ENCODE measurements around the gene BHLHA9.

The BHLHA9 gene

DNA sequence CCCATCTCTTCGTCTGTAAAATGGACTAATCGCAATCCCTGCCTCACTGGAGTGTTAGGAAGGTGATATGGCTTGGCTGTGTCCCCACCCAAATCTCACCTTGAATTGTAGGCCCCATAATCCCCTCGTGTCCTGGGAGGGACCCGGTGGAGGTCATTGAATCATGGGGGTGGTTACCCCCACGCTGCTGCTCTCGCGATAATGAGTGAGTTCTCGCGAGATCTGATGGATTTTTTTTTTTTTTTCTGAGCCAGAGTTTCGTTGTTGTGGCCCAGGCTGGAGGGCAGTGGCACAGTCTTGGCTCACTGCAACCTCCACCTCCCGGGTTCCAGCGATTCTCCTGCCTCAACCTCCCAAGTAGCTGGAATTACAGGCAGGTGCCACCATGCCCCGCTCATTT is 20.4 kb downstream of the BHLHA9 start:
- no peaks in the 10 kb centered on the region for H3K9me3 ChIP-seq (ENCODE audit: insufficient read depth, low read length, severe bottlenecking)
- no peak overlapping the region for H2AFZ ChIP-seq (ENCODE audit: low read depth, low read length)
- no peaks in the 10 kb centered on the region for H3K79me2 ChIP-seq (ENCODE audit: insufficient read depth, low read length)
- no peak for ATAC-seq (ENCODE audit: insufficient read depth, low read depth)
- no peak overlapping the region for H3K9ac ChIP-seq (ENCODE audit: low read depth, low read length)
- H4K20me1 ChIP-seq (ENCODE audit: insufficient read depth, low read length): no peaks in the 10 kb centered on the region
- no peak overlapping the region for H3K4me2 ChIP-seq (ENCODE audit: insufficient read depth, low read length)
- no peak overlapping the region for H3K4me3 ChIP-seq (ENCODE audit: low read depth in 1 of 2, low read length in 2 of 2)
- DNase-seq: no peak
- H3K4me1 ChIP-seq (ENCODE audit: insufficient read depth, low read length): peaks cover 22% of the 10 kb centered on the region
- TF ChIP-seq EZH2 (IDR thresholded peaks at IDR 0.05; ENCODE audit: borderline replicate concordance, low read depth, low read length, severe bottlenecking): no peak
- TF ChIP-seq, protein P1, sequence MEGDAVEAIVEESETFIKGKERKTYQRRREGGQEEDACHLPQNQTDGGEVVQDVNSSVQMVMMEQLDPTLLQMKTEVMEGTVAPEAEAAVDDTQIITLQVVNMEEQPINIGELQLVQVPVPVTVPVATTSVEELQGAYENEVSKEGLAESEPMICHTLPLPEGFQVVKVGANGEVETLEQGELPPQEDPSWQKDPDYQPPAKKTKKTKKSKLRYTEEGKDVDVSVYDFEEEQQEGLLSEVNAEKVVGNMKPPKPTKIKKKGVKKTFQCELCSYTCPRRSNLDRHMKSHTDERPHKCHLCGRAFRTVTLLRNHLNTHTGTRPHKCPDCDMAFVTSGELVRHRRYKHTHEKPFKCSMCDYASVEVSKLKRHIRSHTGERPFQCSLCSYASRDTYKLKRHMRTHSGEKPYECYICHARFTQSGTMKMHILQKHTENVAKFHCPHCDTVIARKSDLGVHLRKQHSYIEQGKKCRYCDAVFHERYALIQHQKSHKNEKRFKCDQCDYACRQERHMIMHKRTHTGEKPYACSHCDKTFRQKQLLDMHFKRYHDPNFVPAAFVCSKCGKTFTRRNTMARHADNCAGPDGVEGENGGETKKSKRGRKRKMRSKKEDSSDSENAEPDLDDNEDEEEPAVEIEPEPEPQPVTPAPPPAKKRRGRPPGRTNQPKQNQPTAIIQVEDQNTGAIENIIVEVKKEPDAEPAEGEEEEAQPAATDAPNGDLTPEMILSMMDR (IDR thresholded peaks at IDR 0.05; ENCODE audit: borderline replicate concordance, extremely low read depth, low read length, poor library complexity, severe bottlenecking): no peak
- no peak overlapping the region for H3K27ac ChIP-seq (ENCODE audit: low read length)
- no peaks in the 10 kb centered on the region for H3K27me3 ChIP-seq (ENCODE audit: insufficient read depth, low read length, poor library complexity)
- H3K36me3 ChIP-seq (ENCODE audit: insufficient read depth, low read length): no peaks in the 10 kb centered on the region

DNA sequence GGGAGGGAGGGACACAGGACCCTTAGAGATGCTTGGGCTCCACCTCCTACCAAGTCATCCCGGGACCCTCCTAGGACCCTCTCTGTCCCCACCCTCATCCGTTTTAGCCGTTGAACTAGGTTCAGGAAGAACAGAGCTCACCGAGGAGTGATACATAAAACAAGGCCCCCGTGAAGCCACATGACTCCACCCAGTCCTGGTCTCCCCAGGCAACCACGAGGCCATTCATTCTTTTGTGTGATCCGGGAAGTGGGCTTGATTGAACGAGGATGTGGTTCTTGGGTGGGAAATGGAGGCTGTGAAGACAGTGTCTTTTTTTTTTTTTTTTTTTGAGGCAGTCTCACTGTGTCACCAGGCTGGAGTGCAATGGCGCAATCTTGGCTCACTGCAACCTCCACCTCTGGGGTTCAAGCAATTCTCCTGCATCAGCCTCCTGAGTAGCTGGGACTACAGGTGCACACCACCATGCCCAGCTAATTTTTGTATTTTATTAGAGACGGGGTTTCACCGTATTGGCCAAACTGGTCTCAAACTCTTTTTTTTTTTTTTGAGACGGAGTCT is 24.0 kb downstream of the BHLHA9 start:
- Histone ChIP-seq H3K4me3 (ENCODE audit: low read depth in 1 of 2, low read length in 2 of 2) (no peak overlapping the region), H3K27me3 (ENCODE audit: insufficient read depth, low read length, poor library complexity) (no peaks in the 10 kb centered on the region), H3K4me2 (ENCODE audit: insufficient read depth, low read length) (peak overlapping the region; percentile 3; the same call in 1 of the 2 replicates), H3K36me3 (ENCODE audit: insufficient read depth, low read length) (no peaks in the 10 kb centered on the region), H3K9me3 (ENCODE audit: insufficient read depth, low read length, severe bottlenecking) (no peaks in the 10 kb centered on the region), H3K79me2 (ENCODE audit: insufficient read depth, low read length) (no peaks in the 10 kb centered on the region), H3K27ac (ENCODE audit: low read length) (peak overlapping the region; percentile 71), H2AFZ (ENCODE audit: low read depth, low read length) (peak overlapping the region; percentile 50), H3K4me1 (ENCODE audit: insufficient read depth, low read length) (peaks cover 24% of the 10 kb centered on the region), H3K9ac (ENCODE audit: low read depth, low read length) (peak overlapping the region; percentile 14; the same call in 1 of the 2 replicates), H4K20me1 (ENCODE audit: insufficient read depth, low read length) (no peaks in the 10 kb centered on the region)
- no peak for TF ChIP-seq EZH2 (IDR thresholded peaks at IDR 0.05; ENCODE audit: borderline replicate concordance, low read depth, low read length, severe bottlenecking)
- TF ChIP-seq, protein P1 (IDR thresholded peaks at IDR 0.05; ENCODE audit: borderline replicate concordance, extremely low read depth, low read length, poor library complexity, severe bottlenecking): no peak
- ATAC-seq (ENCODE audit: insufficient read depth, low read depth) (peak; percentile 97), DNase-seq (peak; percentile 95)

- no peak for DNase-seq
- H3K4me3 ChIP-seq (ENCODE audit: low read depth in 1 of 2, low read length in 2 of 2): no peak overlapping the region
Observed at GRCh38 chr17:1298606-1299005, 28.4 kb downstream of the BHLHA9 start.

More at GRCh38 chr17:1298606-1299005, 28.4 kb downstream of the BHLHA9 start:
- Histone ChIP-seq H2AFZ (ENCODE audit: low read depth, low read length) (no peak overlapping the region), H3K36me3 (ENCODE audit: insufficient read depth, low read length) (no peaks in the 10 kb centered on the region), H3K27me3 (ENCODE audit: insufficient read depth, low read length, poor library complexity) (no peaks in the 10 kb centered on the region), H3K4me1 (ENCODE audit: insufficient read depth, low read length) (peaks cover 22% of the 10 kb centered on the region), H4K20me1 (ENCODE audit: insufficient read depth, low read length) (no peaks in the 10 kb centered on the region), H3K4me2 (ENCODE audit: insufficient read depth, low read length) (no peak overlapping the region), H3K9ac (ENCODE audit: low read depth, low read length) (no peak overlapping the region), H3K79me2 (ENCODE audit: insufficient read depth, low read length) (no peaks in the 10 kb centered on the region), H3K9me3 (ENCODE audit: insufficient read depth, low read length, severe bottlenecking) (no peaks in the 10 kb centered on the region), H3K27ac (ENCODE audit: low read length) (no peak overlapping the region)
- TF ChIP-seq EZH2 (IDR thresholded peaks at IDR 0.05; ENCODE audit: borderline replicate concordance, low read depth, low read length, severe bottlenecking): no peak
- TF ChIP-seq, protein P1 (IDR thresholded peaks at IDR 0.05; ENCODE audit: borderline replicate concordance, extremely low read depth, low read length, poor library complexity, severe bottlenecking): no peak
- ATAC-seq (ENCODE audit: insufficient read depth, low read depth): no peak
